Cardiac fibroblast (primary cell): ENCODE results near the gene CNOT4.
A peak's percentile ranks its signal among the peaks of the same experiment; 100 is the strongest.
"Not testable (repeated sequence)": the region's sequence is repeated elsewhere in the genome, so short reads cannot be mapped to it uniquely, and the experiment has no call there.

ENCODE experiments used
- DNase-seq, 2 donors: peaks; one replicate each; pipeline versions ENCODE4 v3.0.0 to v3.0.0-alpha.2; 2010; ENCODE audit warnings: low read depth in 2 of 2
- H3K4me3 ChIP-seq, 2 donors: replicated peaks in 1 of 2; 1 replicate in 1 of 2; 2 replicates in 1 of 2; pipeline ENCODE4 v1.5.1; 2011; ENCODE audit warnings: low read depth in 2 of 2, low read length in 2 of 2, mild to moderate bottlenecking in 2 of 2, moderate library complexity in 1 of 2
- TF ChIP-seq, protein P1 (sequence below): IDR thresholded peaks from one replicate; pipeline ENCODE4 v1.5.1; 2011; ENCODE audit warnings: low read depth, mild to moderate bottlenecking, low read length, inconsistent platforms

The CNOT4 gene

DNA sequence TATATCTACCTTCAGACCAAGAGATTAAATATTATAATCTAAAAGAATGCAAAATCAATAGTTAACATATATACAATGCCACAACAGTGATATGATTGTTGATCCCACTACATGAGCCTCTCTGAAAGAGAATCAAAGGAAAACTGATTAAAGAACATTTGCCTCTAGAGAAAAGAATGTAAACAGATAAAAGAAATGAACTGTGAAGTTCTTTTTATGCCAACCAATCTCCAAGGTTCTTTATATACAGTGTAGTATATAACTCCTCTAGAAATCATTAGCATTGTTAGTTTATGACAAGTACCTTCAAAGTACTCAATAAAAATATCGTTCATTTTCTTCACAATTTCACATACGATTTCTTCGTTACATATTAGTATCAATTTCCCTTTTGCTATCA is 20.1 kb downstream of the CNOT4 start:
- no peak for DNase-seq
- TF ChIP-seq, protein P1, sequence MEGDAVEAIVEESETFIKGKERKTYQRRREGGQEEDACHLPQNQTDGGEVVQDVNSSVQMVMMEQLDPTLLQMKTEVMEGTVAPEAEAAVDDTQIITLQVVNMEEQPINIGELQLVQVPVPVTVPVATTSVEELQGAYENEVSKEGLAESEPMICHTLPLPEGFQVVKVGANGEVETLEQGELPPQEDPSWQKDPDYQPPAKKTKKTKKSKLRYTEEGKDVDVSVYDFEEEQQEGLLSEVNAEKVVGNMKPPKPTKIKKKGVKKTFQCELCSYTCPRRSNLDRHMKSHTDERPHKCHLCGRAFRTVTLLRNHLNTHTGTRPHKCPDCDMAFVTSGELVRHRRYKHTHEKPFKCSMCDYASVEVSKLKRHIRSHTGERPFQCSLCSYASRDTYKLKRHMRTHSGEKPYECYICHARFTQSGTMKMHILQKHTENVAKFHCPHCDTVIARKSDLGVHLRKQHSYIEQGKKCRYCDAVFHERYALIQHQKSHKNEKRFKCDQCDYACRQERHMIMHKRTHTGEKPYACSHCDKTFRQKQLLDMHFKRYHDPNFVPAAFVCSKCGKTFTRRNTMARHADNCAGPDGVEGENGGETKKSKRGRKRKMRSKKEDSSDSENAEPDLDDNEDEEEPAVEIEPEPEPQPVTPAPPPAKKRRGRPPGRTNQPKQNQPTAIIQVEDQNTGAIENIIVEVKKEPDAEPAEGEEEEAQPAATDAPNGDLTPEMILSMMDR = no peak
- H3K4me3 ChIP-seq = no peak overlapping the region

DNA sequence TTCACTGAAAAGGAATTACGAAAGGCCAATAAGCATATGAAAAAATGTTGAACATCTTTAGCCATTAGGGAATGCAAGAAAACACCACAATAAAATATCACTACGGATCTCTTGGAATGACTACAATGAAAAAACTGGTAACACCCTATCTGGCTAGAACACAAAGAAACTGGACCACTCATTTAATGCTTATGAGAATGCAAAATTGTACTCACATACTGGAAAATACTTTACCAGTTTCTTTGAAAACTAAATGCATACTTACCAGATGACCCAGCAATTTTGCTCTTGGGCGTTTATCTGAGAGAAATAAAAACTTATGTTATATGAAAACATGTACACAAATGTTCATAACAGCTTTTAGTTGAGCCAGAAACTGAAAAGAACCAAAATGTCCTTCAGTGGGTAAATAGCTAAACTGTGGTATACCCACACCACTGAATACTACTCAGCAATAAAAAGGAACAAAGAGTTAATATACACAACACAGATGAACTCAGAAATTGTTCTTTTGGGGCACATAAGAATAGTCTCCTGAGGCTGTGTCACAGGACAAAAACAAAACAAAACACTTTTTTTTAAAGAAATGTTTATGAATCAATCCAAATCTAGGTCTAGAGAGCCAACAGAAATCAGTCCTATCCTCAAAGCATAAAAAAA is 23.5 kb downstream of the CNOT4 start:
- H3K4me3 ChIP-seq = no peak overlapping the region
- TF ChIP-seq, protein P1 = no peak
- DNase-seq = peak; percentile 12 to 57

DNA sequence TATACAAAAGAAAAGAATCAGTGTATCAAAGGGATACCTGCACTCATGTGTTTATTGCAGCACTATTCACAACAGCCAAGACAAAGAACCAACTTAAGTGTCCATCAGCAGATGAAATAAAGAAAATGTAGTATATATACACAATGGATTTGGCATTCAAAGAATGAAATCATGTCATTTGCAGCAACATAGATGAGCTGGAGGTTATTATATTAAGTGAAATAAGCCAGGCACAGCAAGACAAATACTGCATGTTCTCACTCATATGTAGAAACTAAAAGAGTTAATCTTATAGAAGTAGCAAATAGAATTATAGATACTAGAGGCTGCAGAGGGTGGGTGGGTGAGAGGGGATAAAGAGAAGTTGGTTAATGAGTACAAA is 28.3 kb downstream of the CNOT4 start:
- DNase-seq = no peak
- TF ChIP-seq, protein P1 = no peak
- H3K4me3 ChIP-seq = no peak overlapping the region

DNA sequence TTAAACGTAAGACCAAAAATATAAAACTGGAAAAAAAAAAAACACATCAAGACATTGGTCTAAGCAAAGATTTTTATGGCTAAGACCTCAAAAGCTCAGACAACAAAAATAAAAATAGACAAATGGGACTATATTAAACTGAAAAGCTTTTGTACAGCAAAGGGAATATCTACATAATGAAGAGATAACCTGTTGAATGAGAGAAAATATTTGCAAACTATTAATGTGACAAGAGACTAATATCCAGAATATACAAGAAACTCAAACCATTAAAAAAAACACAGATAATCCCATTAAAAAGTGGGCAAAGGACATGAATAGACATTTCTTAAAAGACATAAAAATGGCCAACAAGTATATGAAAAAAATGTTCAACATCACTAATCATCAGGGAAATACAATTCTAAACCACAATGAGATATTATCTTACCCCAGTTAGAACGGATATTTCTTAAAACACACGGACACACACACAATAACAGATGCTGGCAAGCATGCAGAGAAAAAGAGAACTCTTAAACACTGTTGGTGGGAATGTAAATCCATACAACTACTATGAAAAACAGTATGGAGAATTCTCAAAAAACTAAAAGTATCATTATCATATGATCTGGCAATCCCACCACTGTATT is 28.8 kb downstream of the CNOT4 start:
- no peak overlapping the region for H3K4me3 ChIP-seq
- DNase-seq = peak; percentile 12 to 14
- TF ChIP-seq, protein P1 = no peak

DNA sequence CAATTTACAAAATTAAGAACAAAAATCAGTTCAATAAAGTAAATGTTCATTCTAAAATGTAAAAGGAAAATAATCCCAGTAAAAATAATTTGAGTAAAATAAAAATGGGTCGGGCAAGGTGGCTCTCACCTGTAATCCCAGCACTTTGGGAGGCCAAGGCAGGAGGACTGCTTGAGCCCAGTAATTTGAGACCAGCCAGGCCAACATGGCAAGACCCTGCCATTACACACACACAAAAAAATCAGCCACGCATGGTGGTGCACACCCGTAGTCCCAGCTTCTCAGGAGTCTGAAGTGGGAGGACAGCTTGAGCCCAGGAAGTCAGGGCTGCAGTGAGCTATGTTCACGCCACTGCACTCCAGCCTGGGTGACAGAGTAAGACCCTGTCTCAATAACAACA is 34.4 kb downstream of the CNOT4 start:
- no peak overlapping the region for H3K4me3 ChIP-seq
- TF ChIP-seq, protein P1 = no peak
- no peak for DNase-seq

DNA sequence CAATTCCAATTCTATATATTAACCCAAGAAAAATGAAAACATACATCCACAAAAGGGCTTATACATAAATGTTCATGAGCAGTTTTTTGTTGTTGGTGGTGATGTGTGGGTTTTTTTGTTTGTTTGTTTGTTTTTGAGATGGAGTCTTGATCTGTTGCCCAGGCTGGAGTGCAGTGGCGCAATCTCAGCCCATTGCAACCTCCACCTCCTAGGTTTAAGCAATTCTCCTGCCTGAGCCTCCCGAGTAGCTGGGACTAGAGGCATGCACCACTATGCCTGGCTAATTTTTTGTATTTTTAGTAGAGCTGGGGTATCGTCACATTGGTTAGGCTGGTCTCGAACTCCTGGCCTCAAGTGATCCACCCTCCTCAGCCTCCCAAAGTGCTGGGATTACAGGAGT is 40.2 kb downstream of the CNOT4 start:
- H3K4me3 ChIP-seq, DNase-seq: not testable (repeated sequence)

DNA sequence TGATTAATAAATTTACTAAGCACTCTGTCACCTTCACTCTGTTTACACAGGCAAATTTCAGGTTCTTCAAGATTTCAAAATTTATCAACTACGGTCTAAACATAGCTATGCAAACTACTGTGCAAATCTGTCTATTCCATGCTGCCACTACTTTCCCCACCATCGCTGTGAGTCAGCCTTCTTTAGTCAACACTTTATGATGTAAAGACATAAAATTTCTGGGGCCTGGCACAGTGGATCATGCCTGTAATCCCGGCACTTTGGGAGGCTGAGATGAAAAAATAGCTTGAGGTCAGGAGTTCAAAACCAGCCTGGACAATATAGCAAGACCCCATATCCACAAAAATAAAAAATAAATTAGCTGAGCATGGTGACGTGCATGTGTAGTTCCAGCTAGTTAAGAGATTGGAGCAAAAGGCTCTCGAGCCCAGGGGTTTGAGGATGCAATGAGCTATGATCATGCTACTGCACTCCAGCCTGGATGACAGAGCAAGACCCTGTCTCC is 42.6 kb downstream of the CNOT4 start:
- H3K4me3 ChIP-seq = no peak overlapping the region
- TF ChIP-seq, protein P1 = no peak
- peak in 1 of 2 donors; percentile 45 for DNase-seq
